Astrocyte of the hippocampus (primary cell): ENCODE results near the gene LAMA2.
"Not testable (repeated sequence)": the region's sequence is repeated elsewhere in the genome, so short reads cannot be mapped to it uniquely, and the experiment has no call there.

Experiments used
- DNase-seq: peaks from one replicate; pipeline ENCODE4 v3.0.0; 2011; ENCODE audit warnings: low read depth, low spot score

LAMA2 gene

DNA sequence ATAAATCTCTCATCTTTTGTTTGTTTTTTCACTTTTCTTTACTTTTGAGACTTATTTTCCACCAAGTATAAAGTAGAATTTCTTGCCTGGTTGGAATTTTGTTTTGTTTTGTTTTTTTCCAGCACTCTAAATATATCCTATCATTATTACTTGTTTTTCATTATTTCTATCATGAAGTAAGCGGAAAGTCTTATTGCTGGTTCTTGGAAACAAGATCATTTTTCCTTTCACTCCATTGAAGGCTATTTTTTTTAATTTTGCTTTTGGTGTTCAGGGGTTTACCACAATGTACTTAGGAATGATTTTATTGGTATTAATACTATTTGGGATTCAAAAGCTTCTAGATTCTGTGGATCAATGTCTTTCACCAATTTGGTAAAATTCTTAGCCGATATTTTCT, 190.1 kb downstream of the LAMA2 start:
- DNase-seq = no peak

GRCh38 chr6:129073691-129074395, 190.9 kb downstream of the LAMA2 start:
- no peak for DNase-seq

DNA sequence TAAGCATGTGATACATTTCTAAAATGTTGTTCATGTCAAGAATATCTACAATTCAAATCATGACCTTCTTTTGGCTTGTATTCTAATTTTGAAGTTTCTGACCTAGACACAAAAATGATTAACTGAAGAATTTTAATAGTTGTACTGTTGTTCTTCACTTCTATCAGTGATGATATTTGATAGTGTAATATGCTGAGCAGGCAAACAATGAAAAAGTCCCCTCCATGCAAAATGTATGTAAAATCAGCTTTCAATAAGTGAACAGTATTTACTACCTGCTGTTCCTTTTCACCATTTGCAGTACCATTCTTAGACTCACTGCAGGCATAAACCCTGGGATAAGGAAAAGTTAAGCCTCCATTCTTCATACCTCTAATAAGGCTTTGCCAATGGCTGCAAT, 201.5 kb downstream of the LAMA2 start:
- DNase-seq = no peak

GRCh38 chr6:129088481-129088880, 205.5 kb downstream of the LAMA2 start:
- not testable (repeated sequence) for DNase-seq

DNA sequence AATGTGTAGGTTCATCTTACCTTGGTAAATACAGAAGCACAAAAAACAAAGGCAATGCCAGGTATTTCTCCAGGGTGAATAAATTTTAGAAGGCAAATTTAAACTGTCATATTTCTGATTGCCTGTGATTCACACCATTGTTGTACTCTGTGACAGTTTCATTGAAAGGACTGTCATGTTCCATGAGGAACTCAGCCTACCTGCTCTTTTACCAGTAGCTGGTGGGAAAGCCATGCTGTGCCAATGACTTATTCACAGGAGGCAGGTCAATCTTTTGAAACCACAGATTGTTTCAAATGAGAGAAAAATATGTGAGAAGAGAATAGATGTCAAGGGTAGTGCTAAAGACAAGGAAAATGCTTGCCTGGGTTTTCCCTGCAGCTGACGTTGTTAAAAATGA, 206.4 kb downstream of the LAMA2 start:
- DNase-seq = no peak

- no peak for DNase-seq
These were observed 211.2 kb downstream of the LAMA2 start for GRCh38 chr6:129094147-129094546.

- DNase-seq = no peak
These were observed 213.8 kb downstream of the LAMA2 start for GRCh38 chr6:129096651-129097290.

GRCh38 chr6:129098061-129098553, 215.2 kb downstream of the LAMA2 start:
- DNase-seq = no peak

DNA sequence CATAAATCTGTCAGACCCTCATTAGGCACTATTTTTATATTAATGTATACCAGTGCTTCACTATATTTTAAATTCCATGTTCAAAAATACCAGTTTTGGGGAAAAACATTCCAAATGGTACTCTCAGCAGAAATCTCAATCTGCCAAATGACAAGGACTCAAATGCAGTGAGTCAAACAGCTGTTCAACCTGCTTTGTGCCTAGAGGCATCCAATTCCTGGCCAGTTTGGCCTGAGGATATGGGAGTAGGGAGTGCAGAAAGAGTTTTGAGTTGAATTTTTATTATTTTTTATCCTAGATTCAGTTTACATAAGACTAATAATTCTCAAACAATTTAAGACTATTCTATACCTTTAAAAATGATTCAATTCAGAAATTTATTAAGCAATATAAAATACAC, 216.8 kb downstream of the LAMA2 start:
- no peak for DNase-seq

- DNase-seq = no peak
These were observed 217.2 kb downstream of the LAMA2 start for GRCh38 chr6:129100164-129100563.

DNA sequence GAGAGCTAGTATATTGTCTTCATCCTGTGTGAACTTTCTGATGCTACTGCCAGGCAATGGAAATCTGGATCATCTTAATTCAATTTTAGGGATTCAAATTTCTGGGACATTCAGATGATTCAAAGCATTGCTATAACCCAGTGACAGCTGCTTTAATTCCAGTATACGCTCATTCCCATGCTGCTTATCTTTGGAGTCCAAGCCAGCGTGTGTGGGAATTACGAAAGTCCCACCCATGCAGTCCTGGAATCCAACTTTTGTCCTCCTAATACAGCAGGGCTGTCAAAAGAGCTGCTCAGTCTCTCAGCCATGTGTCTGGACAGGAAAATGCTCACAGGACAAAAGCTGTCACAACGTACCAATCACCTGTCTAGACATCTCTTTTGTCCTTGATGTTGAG, 219.8 kb downstream of the LAMA2 start:
- no peak for DNase-seq

GRCh38 chr6:129104131-129104530, 221.2 kb downstream of the LAMA2 start:
- DNase-seq = no peak

DNA sequence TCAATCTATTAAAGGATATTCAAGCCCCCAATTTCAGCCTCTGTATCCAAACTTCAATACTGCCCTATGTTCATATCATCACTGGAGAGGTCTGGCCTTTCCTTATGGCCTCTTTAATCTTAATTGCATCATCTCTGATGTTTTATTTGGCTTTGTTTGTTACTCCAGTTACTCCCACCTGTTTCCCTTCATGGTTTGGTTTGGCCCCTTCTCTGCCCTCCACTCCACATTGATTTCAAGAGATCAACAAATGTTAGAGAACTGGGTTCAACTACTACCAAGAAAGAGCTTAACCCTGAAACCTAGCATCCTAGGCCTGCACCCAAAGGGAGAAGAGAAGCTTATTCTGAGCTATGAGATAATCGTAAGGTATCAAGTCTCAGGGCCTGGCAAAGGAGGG, 221.6 kb downstream of the LAMA2 start:
- no peak for DNase-seq

GRCh38 chr6:129105035-129105434, 222.1 kb downstream of the LAMA2 start:
- no peak for DNase-seq

DNA sequence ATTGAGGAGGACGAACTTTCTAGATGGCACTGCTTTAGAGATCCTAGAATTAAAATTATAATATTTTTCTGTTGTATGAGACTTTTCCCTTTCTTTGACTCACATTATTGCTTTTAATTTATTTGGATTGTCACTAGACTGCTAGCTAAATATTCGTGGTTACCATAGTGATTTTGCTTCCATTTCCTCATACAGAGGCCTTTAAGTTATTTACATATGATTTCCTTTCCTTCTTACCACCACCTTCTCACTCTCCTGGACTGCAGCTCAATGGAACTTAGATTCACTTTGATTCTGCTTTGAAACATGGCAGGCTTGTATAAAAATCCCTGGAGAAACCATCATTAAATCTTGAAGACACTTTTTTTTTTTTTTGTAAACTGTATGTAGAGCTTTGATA, 222.9 kb downstream of the LAMA2 start:
- DNase-seq = no peak

DNA sequence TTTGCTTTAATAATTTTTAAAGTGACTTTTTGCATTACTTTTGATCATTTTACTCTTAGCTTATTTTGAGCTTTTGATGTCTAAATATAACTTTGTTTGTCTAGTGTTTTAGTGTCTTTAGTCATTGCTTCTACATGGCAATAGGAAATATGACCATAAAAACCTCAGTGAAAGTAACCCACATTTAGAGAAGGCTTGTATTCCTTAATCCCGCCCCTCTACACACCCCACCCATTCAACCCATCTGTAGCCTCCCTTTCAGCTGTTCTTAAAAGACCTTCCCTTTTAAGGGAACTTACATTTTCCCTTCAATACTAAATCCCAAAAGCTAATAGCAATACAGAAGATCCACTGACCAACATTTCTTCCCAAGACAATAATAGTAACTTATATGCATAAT, 225.4 kb downstream of the LAMA2 start:
- DNase-seq = no peak

GRCh38 chr6:129110690-129111343, 227.9 kb downstream of the LAMA2 start:
- no peak for DNase-seq

- no peak for DNase-seq
These were observed 228.4 kb downstream of the LAMA2 start for GRCh38 chr6:129111346-129111745.

DNA sequence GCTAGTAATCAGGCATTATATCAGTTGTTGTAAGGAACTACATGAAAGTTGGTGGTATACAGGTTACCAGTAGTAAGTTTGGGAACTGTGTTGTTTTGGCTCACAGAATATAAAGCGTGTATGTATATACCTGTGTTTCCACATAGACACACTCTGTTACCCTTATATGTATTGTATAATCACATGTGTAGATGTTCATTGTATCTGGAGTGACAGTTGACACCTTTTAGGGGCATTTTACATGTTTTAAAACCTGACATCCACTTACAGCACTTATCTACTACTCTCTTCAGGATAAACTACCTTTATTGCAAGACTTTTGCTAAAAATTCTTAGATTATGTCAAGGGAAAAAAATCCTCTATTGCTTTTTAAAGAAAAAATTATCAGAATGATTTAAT, 228.9 kb downstream of the LAMA2 start:
- no peak for DNase-seq

DNA sequence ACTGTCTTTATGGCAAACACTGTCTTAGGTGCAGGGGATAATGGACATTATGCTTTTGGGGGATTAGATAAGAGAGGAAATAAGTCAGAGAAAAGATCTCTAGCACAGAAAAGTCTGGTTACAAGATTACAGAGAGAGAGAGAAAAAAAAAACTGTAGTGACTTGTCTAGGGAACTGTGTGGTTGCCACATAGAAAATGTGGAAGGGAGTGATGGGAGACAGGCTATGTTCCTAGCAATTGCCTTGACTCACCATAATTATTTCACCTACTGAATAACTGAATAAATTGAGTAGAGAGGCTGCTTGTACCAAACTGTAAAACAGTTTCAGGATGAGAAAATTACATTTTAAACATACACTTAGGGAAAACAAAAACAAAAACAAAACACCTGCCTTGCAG, 229.7 kb downstream of the LAMA2 start:
- peak; percentile 12 for DNase-seq

DNA sequence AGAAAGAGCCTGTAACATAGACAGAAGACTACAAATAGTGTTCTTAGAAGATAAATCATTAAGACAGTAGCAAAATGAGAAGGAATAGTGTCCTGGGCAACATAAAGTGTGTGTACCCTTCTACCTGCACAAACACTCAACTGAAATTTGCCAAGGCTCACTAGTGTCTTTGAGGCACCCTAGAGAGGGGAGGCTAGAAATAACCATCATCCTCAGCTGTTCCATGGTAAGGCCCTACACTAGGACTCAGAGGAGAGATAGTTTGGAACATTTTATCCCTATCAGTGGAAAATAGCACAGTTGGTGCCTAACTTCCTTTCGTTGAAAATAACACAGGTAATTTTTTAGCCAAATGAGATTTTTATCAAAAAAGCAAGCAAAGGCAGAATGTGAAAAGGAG, 230.7 kb downstream of the LAMA2 start:
- DNase-seq = no peak

GRCh38 chr6:129114636-129115391, 231.9 kb downstream of the LAMA2 start:
- DNase-seq = no peak
